ENCODE data around the gene GPRIN1.

Gene GPRIN1

DNA sequence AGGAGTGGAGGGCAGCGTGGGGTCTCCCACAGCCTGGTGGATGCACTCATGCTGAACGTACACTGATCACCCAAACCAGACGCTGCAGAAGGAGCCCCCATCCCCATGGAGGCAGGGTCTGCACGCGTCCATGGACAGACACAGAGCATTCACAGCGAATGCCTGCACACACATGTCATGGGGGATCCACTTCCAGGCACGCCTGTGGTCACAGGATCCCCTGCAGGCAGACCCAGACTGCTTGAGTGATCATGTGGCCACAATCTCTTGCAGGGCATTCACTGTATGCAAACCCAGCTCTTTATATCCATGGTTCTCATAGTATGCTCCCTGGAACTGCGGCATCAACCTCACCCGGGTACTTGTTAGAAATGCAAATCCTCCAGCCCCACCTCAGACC is 15.0 kb upstream of the GPRIN1 start:
- no peaks in the 10 kb centered on the region for H3K36me3 ChIP-seq (replicated peaks; ENCODE audit: low read depth, low read length)
- H3K9ac ChIP-seq (ENCODE audit: low read length), result no peak overlapping the region
- H4K20me1 ChIP-seq (ENCODE audit: insufficient read depth, low read length), result no peaks in the 10 kb centered on the region
- H3K4me2 ChIP-seq (ENCODE audit: low read length), result no peak overlapping the region
- no peak overlapping the region for H2AFZ ChIP-seq (ENCODE audit: low read depth, low read length)
- H3K9me3 ChIP-seq (ENCODE audit: insufficient read depth, low read length), result no peaks in the 10 kb centered on the region
- no peak overlapping the region for H3K4me3 ChIP-seq (ENCODE audit: low read length)
- TF ChIP-seq, protein P1, sequence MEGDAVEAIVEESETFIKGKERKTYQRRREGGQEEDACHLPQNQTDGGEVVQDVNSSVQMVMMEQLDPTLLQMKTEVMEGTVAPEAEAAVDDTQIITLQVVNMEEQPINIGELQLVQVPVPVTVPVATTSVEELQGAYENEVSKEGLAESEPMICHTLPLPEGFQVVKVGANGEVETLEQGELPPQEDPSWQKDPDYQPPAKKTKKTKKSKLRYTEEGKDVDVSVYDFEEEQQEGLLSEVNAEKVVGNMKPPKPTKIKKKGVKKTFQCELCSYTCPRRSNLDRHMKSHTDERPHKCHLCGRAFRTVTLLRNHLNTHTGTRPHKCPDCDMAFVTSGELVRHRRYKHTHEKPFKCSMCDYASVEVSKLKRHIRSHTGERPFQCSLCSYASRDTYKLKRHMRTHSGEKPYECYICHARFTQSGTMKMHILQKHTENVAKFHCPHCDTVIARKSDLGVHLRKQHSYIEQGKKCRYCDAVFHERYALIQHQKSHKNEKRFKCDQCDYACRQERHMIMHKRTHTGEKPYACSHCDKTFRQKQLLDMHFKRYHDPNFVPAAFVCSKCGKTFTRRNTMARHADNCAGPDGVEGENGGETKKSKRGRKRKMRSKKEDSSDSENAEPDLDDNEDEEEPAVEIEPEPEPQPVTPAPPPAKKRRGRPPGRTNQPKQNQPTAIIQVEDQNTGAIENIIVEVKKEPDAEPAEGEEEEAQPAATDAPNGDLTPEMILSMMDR (IDR thresholded peaks at IDR 0.05; ENCODE audit: low read depth, low read length), result no peak
- no peak for TF ChIP-seq EZH2phosphoT487 (IDR thresholded peaks at IDR 0.05; ENCODE audit: low read depth)
- H3K27me3 ChIP-seq (ENCODE audit: low read depth, low read length), result peaks cover 34% of the 10 kb centered on the region
- no peak overlapping the region for H3K27ac ChIP-seq (ENCODE audit: low read length)
- no peaks in the 10 kb centered on the region for H3K79me2 ChIP-seq (ENCODE audit: low read length)
- H3K4me1 ChIP-seq (ENCODE audit: low read length), result no peaks in the 10 kb centered on the region

DNA sequence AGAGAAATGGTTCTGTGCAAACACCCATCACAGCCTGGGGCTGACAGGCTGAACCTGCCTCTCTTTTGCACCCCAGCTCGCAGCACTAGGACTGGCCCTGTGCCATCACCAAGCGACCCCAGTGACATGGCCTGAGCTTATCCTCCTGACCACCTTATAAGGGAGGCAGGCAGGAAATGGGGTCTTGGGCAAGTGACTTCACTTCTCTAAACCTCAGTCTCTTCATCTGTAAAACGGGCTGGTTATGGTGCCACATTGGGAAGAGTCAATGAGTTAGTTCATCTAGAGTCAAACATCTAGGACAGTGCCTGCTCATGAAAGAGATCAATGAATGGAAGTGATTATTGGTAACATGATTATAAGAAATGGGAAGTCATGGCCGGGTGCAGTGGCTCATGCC is 14.2 kb upstream of the GPRIN1 start:
- Histone ChIP-seq H2AFZ (ENCODE audit: low read depth, low read length) (no peak overlapping the region), H3K4me3 (ENCODE audit: low read length) (no peak overlapping the region), H3K27me3 (ENCODE audit: low read depth, low read length) (peaks cover 30% of the 10 kb centered on the region), H3K27ac (ENCODE audit: low read length) (no peak overlapping the region), H3K4me1 (ENCODE audit: low read length) (no peaks in the 10 kb centered on the region), H3K9me3 (ENCODE audit: insufficient read depth, low read length) (no peaks in the 10 kb centered on the region), H3K9ac (ENCODE audit: low read length) (no peak overlapping the region), H3K36me3 (replicated peaks; ENCODE audit: low read depth, low read length) (no peaks in the 10 kb centered on the region), H3K79me2 (ENCODE audit: low read length) (no peaks in the 10 kb centered on the region), H3K4me2 (ENCODE audit: low read length) (no peak overlapping the region), H4K20me1 (ENCODE audit: insufficient read depth, low read length) (no peaks in the 10 kb centered on the region)
- TF ChIP-seq, protein P1 (IDR thresholded peaks at IDR 0.05; ENCODE audit: low read depth, low read length), result no peak
- no peak for TF ChIP-seq EZH2phosphoT487 (IDR thresholded peaks at IDR 0.05; ENCODE audit: low read depth)

DNA sequence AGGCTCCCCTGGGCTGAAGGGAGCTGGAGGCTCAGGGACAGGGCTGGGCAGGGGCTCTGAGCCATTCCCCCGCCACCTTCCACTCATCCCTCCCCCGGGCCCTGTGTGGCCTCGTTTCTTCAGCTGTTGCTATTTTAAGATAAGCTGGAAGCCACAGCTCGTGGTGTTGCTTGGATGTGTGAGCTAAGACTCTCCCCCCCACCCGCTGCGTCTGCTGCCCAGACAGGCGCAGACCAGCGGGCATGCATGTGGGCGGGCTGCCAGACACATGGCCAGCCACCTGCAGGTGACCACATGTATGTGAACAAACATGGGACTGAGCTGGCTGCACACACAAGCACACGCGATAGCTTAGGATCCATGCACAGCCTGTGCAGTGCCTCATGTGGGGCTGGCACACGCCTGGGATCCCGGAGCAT is 11.7 kb upstream of the GPRIN1 start:
- Histone ChIP-seq H3K4me2 (ENCODE audit: low read length) (no peak overlapping the region), H3K27me3 (ENCODE audit: low read depth, low read length) (peaks cover 26% of the 10 kb centered on the region), H3K27ac (ENCODE audit: low read length) (no peak overlapping the region), H3K4me3 (ENCODE audit: low read length) (no peak overlapping the region), H3K9me3 (ENCODE audit: insufficient read depth, low read length) (no peaks in the 10 kb centered on the region), H2AFZ (ENCODE audit: low read depth, low read length) (no peak overlapping the region), H3K9ac (ENCODE audit: low read length) (no peak overlapping the region), H3K4me1 (ENCODE audit: low read length) (no peaks in the 10 kb centered on the region), H3K79me2 (ENCODE audit: low read length) (no peaks in the 10 kb centered on the region), H4K20me1 (ENCODE audit: insufficient read depth, low read length) (no peaks in the 10 kb centered on the region), H3K36me3 (replicated peaks; ENCODE audit: low read depth, low read length) (no peaks in the 10 kb centered on the region)
- TF ChIP-seq, protein P1 (IDR thresholded peaks at IDR 0.05; ENCODE audit: low read depth, low read length), result no peak
- TF ChIP-seq EZH2phosphoT487 (IDR thresholded peaks at IDR 0.05; ENCODE audit: low read depth), result no peak

DNA sequence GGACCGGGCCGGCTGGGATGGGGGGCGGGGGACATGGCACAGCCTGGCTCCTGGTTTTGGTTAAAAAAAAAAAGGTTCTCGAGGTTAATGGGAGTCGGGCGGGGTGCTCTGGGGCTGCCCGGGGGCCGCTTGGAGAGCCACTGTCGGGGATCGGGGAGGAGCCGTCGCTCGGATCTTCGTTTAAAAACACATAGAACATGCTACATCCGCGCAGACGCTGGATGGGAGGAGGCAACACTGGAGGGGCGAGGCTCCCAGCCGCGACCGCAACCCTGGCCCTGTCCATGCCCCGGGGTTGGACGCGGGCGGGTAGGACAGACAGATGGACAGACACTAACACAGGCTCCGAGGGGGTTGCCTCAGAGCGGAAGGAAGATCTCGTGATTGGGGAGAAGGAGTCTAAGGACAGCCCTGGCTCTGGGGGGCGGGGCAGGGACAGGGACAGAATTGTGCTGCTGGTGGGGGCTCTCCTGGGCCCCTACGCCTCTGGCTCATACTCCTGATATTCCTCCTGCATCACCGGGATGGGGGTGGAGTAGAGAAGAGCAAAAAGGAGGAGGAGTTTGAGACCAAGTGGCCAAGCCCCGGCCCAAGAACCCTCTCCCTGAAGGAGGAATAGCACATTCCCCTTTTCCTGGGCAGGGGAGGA is 10.5 kb upstream of the GPRIN1 start:
- Histone ChIP-seq H3K4me3 (ENCODE audit: low read length) (no peak overlapping the region), H3K9ac (ENCODE audit: low read length) (no peak overlapping the region), H2AFZ (ENCODE audit: low read depth, low read length) (no peak overlapping the region), H3K27me3 (ENCODE audit: low read depth, low read length) (peaks cover 14% of the 10 kb centered on the region), H3K4me1 (ENCODE audit: low read length) (no peaks in the 10 kb centered on the region), H3K9me3 (ENCODE audit: insufficient read depth, low read length) (no peaks in the 10 kb centered on the region), H3K27ac (ENCODE audit: low read length) (no peak overlapping the region), H4K20me1 (ENCODE audit: insufficient read depth, low read length) (no peaks in the 10 kb centered on the region), H3K36me3 (replicated peaks; ENCODE audit: low read depth, low read length) (no peaks in the 10 kb centered on the region), H3K79me2 (ENCODE audit: low read length) (no peaks in the 10 kb centered on the region), H3K4me2 (ENCODE audit: low read length) (no peak overlapping the region)
- no peak for TF ChIP-seq EZH2phosphoT487 (IDR thresholded peaks at IDR 0.05; ENCODE audit: low read depth)
